HG03354 (cell line): ENCODE measurements around the gene C17orf107.
"Not testable (repeated sequence)": the region's sequence is repeated elsewhere in the genome, so short reads cannot be mapped to it uniquely, and the experiment has no call there.

Source experiments
- ATAC-seq: cut with Tn5 transposase; IDR thresholded peaks from one replicate; pipeline ENCODE4 v1.9.1; 2021; ENCODE audit warnings: mild to moderate bottlenecking; ENCODE audit not compliant: unreplicated experiment, poor library complexity, severe bottlenecking

The C17orf107 gene

GRCh38 chr17:4869058-4869998 lies 30.0 kb upstream of the C17orf107 start:
- ATAC-seq, result not testable (repeated sequence)

GRCh38 chr17:4870855-4871254 lies 28.5 kb upstream of the C17orf107 start:
- no peak for ATAC-seq

GRCh38 chr17:4872786-4873185 lies 26.6 kb upstream of the C17orf107 start:
- ATAC-seq, result no peak

- ATAC-seq, result no peak
Observed at GRCh38 chr17:4877089-4877488, 22.2 kb upstream of the C17orf107 start.

GRCh38 chr17:4879601-4880000 lies 19.7 kb upstream of the C17orf107 start:
- no peak for ATAC-seq

- ATAC-seq, result no peak
Observed at GRCh38 chr17:4880857-4881256, 18.5 kb upstream of the C17orf107 start.

GRCh38 chr17:4881761-4882555 lies 17.4 kb upstream of the C17orf107 start:
- no peak for ATAC-seq

GRCh38 chr17:4884489-4884888 lies 14.8 kb upstream of the C17orf107 start:
- ATAC-seq, result no peak

- no peak for ATAC-seq
Observed at GRCh38 chr17:4886830-4887229, 12.5 kb upstream of the C17orf107 start.

- no peak for ATAC-seq
Observed at GRCh38 chr17:4887581-4887980, 11.8 kb upstream of the C17orf107 start.

- no peak for ATAC-seq
Observed at GRCh38 chr17:4891411-4892410, 7.6 kb upstream of the C17orf107 start.

GRCh38 chr17:4892499-4893221 lies 6.7 kb upstream of the C17orf107 start:
- ATAC-seq, result no peak

- no peak for ATAC-seq
Observed at GRCh38 chr17:4893272-4893671, 6.1 kb upstream of the C17orf107 start.

- no peak for ATAC-seq
Observed at GRCh38 chr17:4893721-4894560, 5.4 kb upstream of the C17orf107 start.

- no peak for ATAC-seq
Observed at GRCh38 chr17:4895121-4895520, 4.2 kb upstream of the C17orf107 start.

GRCh38 chr17:4895657-4896331 lies 3.5 kb upstream of the C17orf107 start:
- ATAC-seq, result no peak

GRCh38 chr17:4896332-4897197 lies 2.8 kb upstream of the C17orf107 start:
- ATAC-seq, result no peak
